Activated naive CD4-positive, alpha-beta T cell treated with anti-CD3 and anti-CD28 coated beads, Interleukin-2, amount 10 ng/mL, durations not matched to agents 7 days and 5 days (primary cell): ENCODE measurements around the gene ARG2.

Experiments used
- CTCF ChIA-PET: fragments of 350-600 bp; sonication (Branson Sonifier 250); formaldehyde crosslinking; loops from one replicate; lab custom pipeline; 2021; ENCODE audit warnings: antibody characterized with exemption; lab: Charles Lee
- DNase-seq: peaks from one replicate; pipeline ENCODE4 v3.0.0-alpha.2; 2020
- H3K27ac Mint-ChIP-seq: one replicate; pipeline ENCODE4 v1.8.0; 2021; ENCODE audit warnings: mild to moderate bottlenecking, moderate library complexity, mixed read lengths
- H3K27me3 Mint-ChIP-seq: one replicate; pipeline ENCODE4 v1.8.0; 2021; ENCODE audit warnings: mild to moderate bottlenecking, mixed read lengths
- H3K36me3 Mint-ChIP-seq: one replicate; pipeline ENCODE4 v1.8.0; 2021; ENCODE audit warnings: mixed read lengths
- H3K4me1 Mint-ChIP-seq: one replicate; pipeline ENCODE4 v1.8.0; 2021; ENCODE audit warnings: mixed read lengths
- H3K4me3 Mint-ChIP-seq: one replicate; pipeline ENCODE4 v1.8.0; 2021; ENCODE audit warnings: mild to moderate bottlenecking, moderate library complexity, mixed read lengths
- H3K9me3 Mint-ChIP-seq: one replicate; pipeline ENCODE4 v1.8.0; 2021; ENCODE audit warnings: mixed read lengths

ARG2 gene

DNA sequence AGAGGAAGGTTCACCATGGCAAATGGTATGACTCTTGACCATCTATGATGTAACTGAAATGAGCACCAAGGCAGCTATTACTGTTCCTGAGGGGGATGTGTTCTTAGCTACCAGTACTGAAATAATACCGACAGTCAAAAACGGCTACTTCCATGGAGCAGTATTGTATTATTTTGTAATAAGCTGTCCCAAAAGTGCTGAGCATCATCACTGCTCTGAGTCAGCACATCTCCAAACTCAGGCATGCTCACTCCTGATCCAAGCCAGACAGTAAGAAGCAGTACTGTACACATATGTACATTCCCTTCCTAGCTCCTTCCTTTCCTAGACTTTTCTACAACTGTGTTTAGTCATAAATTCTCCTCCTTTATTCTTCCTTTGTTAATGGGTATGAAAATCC is 46.1 kb downstream of the ARG2 start:
- Mint-ChIP-seq H3K36me3 (peaks cover 2% of the 10 kb centered on the region), H3K4me3 (no peak overlapping the region), H3K27me3 (no peaks in the 10 kb centered on the region), H3K4me1 (peaks cover 30% of the 10 kb centered on the region), H3K27ac (no peak overlapping the region), H3K9me3 (no peaks in the 10 kb centered on the region)
- CTCF ChIA-PET, result interaction anchor here (0.5 to 8.6 kb wide), 13 partner anchors 9 to 153 kb away, joined by 3 to 96 read pairs (median 3); partner anchors contain the start of gene ARG2
- DNase-seq, result no peak

GRCh38 chr14:67666750-67667449 is 47.2 kb downstream of the ARG2 start:
- H3K4me3 Mint-ChIP-seq, result no peak overlapping the region
- H3K27ac Mint-ChIP-seq, result no peak overlapping the region
- DNase-seq, result peak; percentile 45
- H3K36me3 Mint-ChIP-seq, result peaks cover 2% of the 10 kb centered on the region
- H3K27me3 Mint-ChIP-seq, result no peaks in the 10 kb centered on the region
- no peaks in the 10 kb centered on the region for H3K9me3 Mint-ChIP-seq
- H3K4me1 Mint-ChIP-seq, result peaks cover 32% of the 10 kb centered on the region
- CTCF ChIA-PET, result interaction anchor here (0.6 to 8.6 kb wide), 20 partner anchors 11 to 247 kb away, joined by 3 to 96 read pairs (median 4); partner anchors contain the start of genes ARG2, PIGH and TMEM229B

DNA sequence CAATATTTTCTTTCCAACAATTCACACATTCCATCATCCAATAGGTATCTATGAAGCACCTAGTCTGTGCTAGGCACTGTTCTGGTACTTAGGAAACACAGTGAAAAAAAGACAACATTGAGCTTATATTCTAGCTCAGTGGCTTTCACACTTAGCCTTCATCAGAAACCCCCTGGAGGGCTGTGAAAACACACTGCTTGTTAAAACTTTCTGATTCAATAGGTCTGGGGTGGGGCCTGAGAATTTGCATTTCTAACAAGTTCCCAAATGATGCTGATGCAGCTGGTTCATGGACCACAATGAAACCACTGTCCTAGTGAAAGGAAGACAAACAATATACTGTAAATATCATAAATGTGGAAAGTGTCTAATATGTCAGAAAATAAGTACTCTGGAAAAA is 48.8 kb downstream of the ARG2 start:
- Mint-ChIP-seq H3K27me3 (no peaks in the 10 kb centered on the region), H3K4me3 (no peak overlapping the region), H3K36me3 (peaks cover 3% of the 10 kb centered on the region), H3K27ac (no peak overlapping the region), H3K9me3 (no peaks in the 10 kb centered on the region), H3K4me1 (peaks cover 39% of the 10 kb centered on the region)
- CTCF ChIA-PET, result interaction anchor here (0.8 to 8.6 kb wide), 7 partner anchors 12 to 142 kb away, joined by 3 to 96 read pairs (median 3); partner anchors contain the start of genes ARG2 and RDH12
- DNase-seq, result no peak

- DNase-seq, result no peak
- Mint-ChIP-seq H3K9me3 (no peaks in the 10 kb centered on the region), H3K36me3 (peaks cover 19% of the 10 kb centered on the region), H3K4me1 (peaks cover 37% of the 10 kb centered on the region), H3K27ac (no peak overlapping the region), H3K27me3 (no peaks in the 10 kb centered on the region), H3K4me3 (peak overlapping the region; percentile 91)
- CTCF ChIA-PET, result interaction anchor here (1.4 to 2.1 kb wide), 2 partner anchors 31 to 89 kb away, joined by 4 to 11 read pairs; no protein-coding TSS in a partner anchor
These were observed 53.7 kb downstream of the ARG2 start for GRCh38 chr14:67673451-67673850.

DNA sequence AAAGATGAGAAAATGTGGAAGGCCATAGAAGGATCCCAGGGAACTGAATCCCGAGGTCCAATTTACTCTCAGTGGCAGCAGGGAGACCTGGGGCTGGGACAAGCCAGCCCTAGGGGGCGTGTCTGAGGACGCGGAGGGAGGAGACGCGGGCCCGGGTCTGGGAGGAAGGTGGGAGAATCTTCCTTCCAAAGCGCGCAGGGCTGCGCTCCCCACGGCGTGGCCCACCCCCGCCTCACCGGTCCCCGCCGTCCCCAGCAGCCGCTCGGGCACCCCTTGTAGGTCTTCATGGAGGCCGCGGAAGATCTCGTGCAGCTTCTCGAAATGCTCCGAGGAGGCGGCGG is 54.4 kb downstream of the ARG2 start:
- CTCF ChIA-PET, result interaction anchor here (1.4 to 2.1 kb wide), 3 partner anchors 20 to 90 kb away, joined by 4 to 11 read pairs (median 4); no protein-coding TSS in a partner anchor
- Mint-ChIP-seq H3K27me3 (no peaks in the 10 kb centered on the region), H3K36me3 (peaks cover 25% of the 10 kb centered on the region), H3K9me3 (no peaks in the 10 kb centered on the region), H3K4me3 (peak overlapping the region; percentile 91), H3K4me1 (peaks cover 30% of the 10 kb centered on the region), H3K27ac (peak overlapping the region; percentile 88)
- peak; percentile 77 for DNase-seq

DNA sequence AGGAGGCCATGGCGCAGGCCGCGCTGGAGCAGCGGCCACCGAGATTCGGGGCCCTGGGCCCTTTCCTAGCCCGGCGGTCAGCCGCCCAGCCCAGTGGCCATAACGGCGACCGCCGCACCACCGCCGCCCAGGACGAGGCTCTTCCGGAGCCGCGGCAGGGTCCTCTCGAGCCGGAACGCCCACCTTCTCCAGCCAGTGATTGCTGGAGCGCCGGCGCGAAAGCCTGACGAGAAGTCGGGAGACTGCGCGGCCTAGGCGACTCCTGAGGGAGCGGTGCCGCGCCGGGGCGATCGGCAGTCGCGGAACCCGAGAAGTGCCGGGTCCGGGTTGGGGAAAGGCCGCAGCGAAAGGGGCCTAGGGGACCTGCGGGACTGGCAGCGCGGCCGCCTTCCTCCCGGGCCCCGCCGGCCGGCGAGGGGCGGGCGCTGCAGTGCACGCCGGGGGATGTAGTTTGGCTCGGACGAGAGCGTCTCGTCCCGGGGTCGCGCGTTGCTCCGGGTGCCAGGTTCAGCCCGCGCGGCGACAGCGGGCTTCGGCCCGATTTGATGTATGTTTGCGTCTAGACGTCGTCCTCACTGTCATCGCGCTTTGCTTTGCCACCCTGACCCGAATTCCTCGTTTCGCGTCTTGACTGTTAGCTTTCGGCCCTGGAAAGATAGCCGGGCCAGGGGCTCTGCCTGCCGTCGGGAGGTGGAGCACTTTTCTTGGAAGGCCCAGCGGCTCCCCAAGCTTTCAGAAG is 54.9 kb downstream of the ARG2 start, which contains the start of gene VTI1B:
VTI1B (minus strand) TSS at position 153 of the 739 bp plus-strand sequence; CDS start at position 10, 143 bp downstream.
- Mint-ChIP-seq H3K4me3 (peak within 1 kb of the TSS; percentile 91), H3K9me3 (no peaks in the 10 kb centered on the region), H3K4me1 (peaks cover 30% of the 10 kb centered on the region), H3K27ac (peak within 1 kb of the TSS; percentile 92), H3K36me3 (peaks cover 25% of the 10 kb centered on the region), H3K27me3 (no peaks in the 10 kb centered on the region)
- CTCF ChIA-PET, result interaction anchor here (0.5 to 2.1 kb wide), 4 partner anchors 12 to 30 kb away, joined by 4 to 11 read pairs (median 4); no protein-coding TSS in a partner anchor
- peak; percentile 83 for DNase-seq

DNA sequence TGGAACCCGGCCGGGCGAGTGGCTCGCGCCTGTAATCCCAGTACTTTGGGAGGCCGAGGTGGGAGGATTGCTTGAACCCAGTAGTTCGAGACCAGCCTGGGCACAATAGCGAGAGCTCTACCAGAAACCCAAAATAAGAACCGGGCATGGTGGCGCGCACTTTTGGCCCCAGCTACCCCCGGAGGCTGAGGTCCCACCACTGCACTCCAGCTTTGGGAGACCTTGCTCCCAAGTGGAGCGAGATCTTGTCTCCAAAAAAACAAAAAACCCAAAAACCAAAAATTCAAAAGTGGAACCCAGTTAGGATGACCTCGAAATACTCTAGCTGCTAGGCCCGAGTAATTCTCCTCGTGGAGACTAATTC is 55.5 kb downstream of the ARG2 start:
- H3K4me3 Mint-ChIP-seq, result peak overlapping the region; percentile 91
- CTCF ChIA-PET, result interaction anchor here (1.5 to 1.6 kb wide), 2 partner anchors 19 to 29 kb away, joined by 4 read pairs; no protein-coding TSS in a partner anchor
- no peaks in the 10 kb centered on the region for H3K9me3 Mint-ChIP-seq
- peak overlapping the region; percentile 92 for H3K27ac Mint-ChIP-seq
- no peaks in the 10 kb centered on the region for H3K27me3 Mint-ChIP-seq
- H3K36me3 Mint-ChIP-seq, result peaks cover 25% of the 10 kb centered on the region
- DNase-seq, result no peak
- peaks cover 36% of the 10 kb centered on the region for H3K4me1 Mint-ChIP-seq

- Mint-ChIP-seq H3K4me3 (no peak overlapping the region), H3K27me3 (no peaks in the 10 kb centered on the region), H3K36me3 (peaks cover 43% of the 10 kb centered on the region), H3K27ac (no peak overlapping the region), H3K9me3 (no peaks in the 10 kb centered on the region), H3K4me1 (peaks cover 29% of the 10 kb centered on the region)
- no peak for DNase-seq
- CTCF ChIA-PET, result interaction anchor here (1.3 to 1.4 kb wide), 2 partner anchors 12 to 56 kb away, joined by 3 to 5 read pairs; no protein-coding TSS in a partner anchor
These were observed 59.3 kb downstream of the ARG2 start for GRCh38 chr14:67679006-67679405.

DNA sequence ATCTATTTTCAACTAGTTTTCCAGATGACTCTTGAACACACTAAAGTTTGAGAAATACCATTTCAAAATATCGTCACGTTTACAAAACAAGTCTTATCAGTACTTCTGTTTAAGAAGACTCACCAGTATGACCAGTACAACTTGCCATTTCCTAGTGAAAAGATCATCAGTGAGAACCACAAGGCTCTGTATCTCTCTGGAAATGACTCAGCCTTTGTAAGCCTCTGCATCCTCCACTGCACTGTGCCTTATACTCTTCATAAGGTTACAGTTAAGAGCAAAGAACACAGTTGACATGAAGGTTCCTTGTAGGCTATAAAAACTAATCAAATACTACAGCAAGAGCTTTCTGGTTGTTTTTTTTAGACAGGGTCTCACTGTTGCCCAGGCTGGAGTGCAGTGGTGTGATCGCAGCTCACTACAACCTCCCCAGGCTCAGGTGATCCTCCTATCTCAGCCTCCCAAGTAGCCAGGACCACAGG is 60.4 kb downstream of the ARG2 start:
- no peak overlapping the region for H3K4me3 Mint-ChIP-seq
- H3K27me3 Mint-ChIP-seq, result no peaks in the 10 kb centered on the region
- peak overlapping the region; percentile 49 for H3K27ac Mint-ChIP-seq
- no peak for DNase-seq
- H3K9me3 Mint-ChIP-seq, result no peaks in the 10 kb centered on the region
- H3K36me3 Mint-ChIP-seq, result peaks cover 53% of the 10 kb centered on the region
- peaks cover 29% of the 10 kb centered on the region for H3K4me1 Mint-ChIP-seq
- CTCF ChIA-PET, result no interaction called here

GRCh38 chr14:67680941-67681340 is 61.2 kb downstream of the ARG2 start:
- H3K27ac Mint-ChIP-seq, result no peak overlapping the region
- H3K4me3 Mint-ChIP-seq, result no peak overlapping the region
- no peaks in the 10 kb centered on the region for H3K9me3 Mint-ChIP-seq
- H3K36me3 Mint-ChIP-seq, result peaks cover 57% of the 10 kb centered on the region
- DNase-seq, result no peak
- CTCF ChIA-PET, result no interaction called here
- peaks cover 23% of the 10 kb centered on the region for H3K4me1 Mint-ChIP-seq
- no peaks in the 10 kb centered on the region for H3K27me3 Mint-ChIP-seq

DNA sequence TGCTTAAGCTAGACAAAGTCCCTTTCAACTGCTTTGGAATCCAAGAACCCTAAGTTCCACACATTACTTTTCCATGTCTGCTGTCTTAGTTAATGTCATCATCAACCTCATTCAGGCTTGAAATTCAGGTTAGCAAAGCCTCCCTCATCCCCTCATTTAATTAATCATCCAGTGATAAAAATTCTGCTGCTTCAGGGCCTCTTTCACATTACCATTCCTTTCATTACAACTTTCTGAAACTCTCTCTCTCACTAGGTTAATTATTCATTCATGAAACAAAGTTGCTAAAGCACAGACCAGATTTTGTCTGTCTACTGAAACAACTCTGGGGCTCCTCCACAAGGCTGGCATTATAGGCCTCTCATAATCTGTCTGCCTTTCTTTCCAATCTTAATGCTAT is 64.1 kb downstream of the ARG2 start:
- CTCF ChIA-PET, result interaction anchor here (2.1 kb wide), 1 partner anchor 21 kb away, joined by 6 read pairs; no protein-coding TSS in a partner anchor
- no peak overlapping the region for H3K4me3 Mint-ChIP-seq
- peak overlapping the region; percentile 16 for H3K27ac Mint-ChIP-seq
- peaks cover 56% of the 10 kb centered on the region for H3K36me3 Mint-ChIP-seq
- no peak for DNase-seq
- H3K9me3 Mint-ChIP-seq, result no peaks in the 10 kb centered on the region
- H3K4me1 Mint-ChIP-seq, result peaks cover 18% of the 10 kb centered on the region
- H3K27me3 Mint-ChIP-seq, result no peaks in the 10 kb centered on the region

DNA sequence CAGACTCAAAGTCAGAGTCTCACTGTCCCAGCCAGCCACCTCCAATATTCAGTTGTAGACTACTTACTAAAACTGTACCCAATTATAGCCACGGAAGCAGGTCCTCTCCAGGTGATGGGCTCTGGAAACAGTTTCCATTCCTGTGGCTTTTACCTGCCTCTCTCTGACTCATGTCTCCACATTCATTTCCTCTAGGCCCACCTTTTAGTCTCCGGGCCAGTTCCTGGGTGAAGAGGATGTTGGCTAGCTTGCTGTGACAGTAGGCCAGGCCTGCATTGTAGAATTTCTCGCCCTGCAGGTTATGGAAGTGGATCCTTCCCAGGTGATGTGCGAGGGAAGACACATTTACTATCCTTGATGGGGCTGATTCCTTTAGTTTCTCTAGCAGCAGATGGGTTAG is 70.3 kb downstream of the ARG2 start:
- H3K27ac Mint-ChIP-seq, result no peak overlapping the region
- no peaks in the 10 kb centered on the region for H3K27me3 Mint-ChIP-seq
- DNase-seq, result no peak
- CTCF ChIA-PET, result no interaction called here
- H3K4me3 Mint-ChIP-seq, result no peak overlapping the region
- H3K9me3 Mint-ChIP-seq, result no peaks in the 10 kb centered on the region
- H3K36me3 Mint-ChIP-seq, result peaks cover 54% of the 10 kb centered on the region
- peaks cover 24% of the 10 kb centered on the region for H3K4me1 Mint-ChIP-seq

GRCh38 chr14:67694791-67695393 is 75.2 kb downstream of the ARG2 start:
- Mint-ChIP-seq H3K36me3 (peaks cover 24% of the 10 kb centered on the region), H3K27ac (peak overlapping the region; percentile 91), H3K27me3 (no peaks in the 10 kb centered on the region), H3K4me1 (peaks cover 28% of the 10 kb centered on the region), H3K4me3 (peak overlapping the region; percentile 77), H3K9me3 (no peaks in the 10 kb centered on the region)
- CTCF ChIA-PET, result interaction anchor here (1.3 to 1.8 kb wide), 3 partner anchors 9 to 95 kb away, joined by 4 to 9 read pairs (median 6); partner anchors contain the start of genes PIGH and VTI1B
- DNase-seq, result peak; percentile 86
